ENCODE results near the gene CTPS1.

CTPS1 gene

GRCh38 chr1:40984531-40984930 is 5.0 kb downstream of the CTPS1 start:
- no peak overlapping the region for H3K27ac ChIP-seq
- no peak for TF ChIP-seq CTCF (conservative IDR thresholded peaks at IDR 0.05)

GRCh38 chr1:40985161-40985560 is 5.7 kb downstream of the CTPS1 start:
- H3K27ac ChIP-seq: no peak overlapping the region
- TF ChIP-seq CTCF (conservative IDR thresholded peaks at IDR 0.05): no peak

GRCh38 chr1:40985875-40986274 is 6.4 kb downstream of the CTPS1 start:
- no peak overlapping the region for H3K27ac ChIP-seq
- TF ChIP-seq CTCF (conservative IDR thresholded peaks at IDR 0.05): no peak

- no peak for TF ChIP-seq CTCF (conservative IDR thresholded peaks at IDR 0.05)
Measured at GRCh38 chr1:40986328-40986783, 6.9 kb downstream of the CTPS1 start.

GRCh38 chr1:40986956-40987355 is 7.5 kb downstream of the CTPS1 start:
- H3K27ac ChIP-seq: no peak overlapping the region
- no peak for TF ChIP-seq CTCF (conservative IDR thresholded peaks at IDR 0.05)

More at GRCh38 chr1:40986328-40986783, 6.9 kb downstream of the CTPS1 start:
- no peak overlapping the region for H3K27ac ChIP-seq

- no peak overlapping the region for H3K27ac ChIP-seq
- TF ChIP-seq CTCF (conservative IDR thresholded peaks at IDR 0.05): no peak
Measured at GRCh38 chr1:40987439-40988276, 8.2 kb downstream of the CTPS1 start.

GRCh38 chr1:40988280-40988679 is 8.8 kb downstream of the CTPS1 start:
- TF ChIP-seq CTCF (conservative IDR thresholded peaks at IDR 0.05): no peak
- no peak overlapping the region for H3K27ac ChIP-seq
